Ishikawa (cell line): Measurements from ENCODE around the gene E2F1.
A peak's percentile ranks its signal among the peaks of the same experiment; 100 is the strongest.

Experiments used
- CEBPB ChIP-seq: IDR thresholded peaks from 2 replicates; pipeline ENCODE4 v1.6.1; 2012
- CREB1 ChIP-seq: IDR thresholded peaks from 2 replicates; pipeline ENCODE4 v1.6.1; 2012; ENCODE audit warnings: low read depth
- EGR1 ChIP-seq: IDR thresholded peaks from 2 replicates; pipeline ENCODE4 v1.6.1; 2012
- EP300 ChIP-seq: IDR thresholded peaks from 2 replicates; pipeline ENCODE4 v1.6.1; 2012; ENCODE audit warnings: borderline replicate concordance
- FOXM1 ChIP-seq: IDR thresholded peaks from 2 replicates; pipeline ENCODE4 v1.6.1; 2012; ENCODE audit warnings: low read depth, borderline replicate concordance
- NFIC ChIP-seq: IDR thresholded peaks from 2 replicates; pipeline ENCODE4 v1.6.1; 2012
- RAD21 ChIP-seq: IDR thresholded peaks from 2 replicates; pipeline ENCODE4 v1.6.1; 2012; ENCODE audit warnings: low read depth
- TAF1 ChIP-seq: IDR thresholded peaks from 2 replicates; pipeline ENCODE4 v1.6.1; 2012; ENCODE audit warnings: low read depth, mild to moderate bottlenecking
- TCF12 ChIP-seq: IDR thresholded peaks from 2 replicates; pipeline ENCODE4 v1.6.1; 2012; ENCODE audit warnings: low read depth
- TEAD4 ChIP-seq: IDR thresholded peaks from 2 replicates; pipeline ENCODE4 v1.6.1; 2012
- YY1 ChIP-seq: IDR thresholded peaks from 2 replicates; pipeline ENCODE4 v1.6.1; 2012; ENCODE audit warnings: low read depth
- ZBTB7A ChIP-seq: IDR thresholded peaks from 2 replicates; pipeline ENCODE4 v1.6.1; 2012; ENCODE audit warnings: low read depth
- TF ChIP-seq, protein P1 (sequence below): IDR thresholded peaks from 2 replicates; pipeline ENCODE4 v1.6.1; 2012
- TF ChIP-seq, protein P2 (sequence below): IDR thresholded peaks from 2 replicates; pipeline ENCODE4 v1.6.1; 2012
- TF ChIP-seq, protein P3 (sequence below): IDR thresholded peaks from 2 replicates; pipeline ENCODE4 v1.6.1; 2012; ENCODE audit warnings: low read depth, mild to moderate bottlenecking

The E2F1 gene

DNA sequence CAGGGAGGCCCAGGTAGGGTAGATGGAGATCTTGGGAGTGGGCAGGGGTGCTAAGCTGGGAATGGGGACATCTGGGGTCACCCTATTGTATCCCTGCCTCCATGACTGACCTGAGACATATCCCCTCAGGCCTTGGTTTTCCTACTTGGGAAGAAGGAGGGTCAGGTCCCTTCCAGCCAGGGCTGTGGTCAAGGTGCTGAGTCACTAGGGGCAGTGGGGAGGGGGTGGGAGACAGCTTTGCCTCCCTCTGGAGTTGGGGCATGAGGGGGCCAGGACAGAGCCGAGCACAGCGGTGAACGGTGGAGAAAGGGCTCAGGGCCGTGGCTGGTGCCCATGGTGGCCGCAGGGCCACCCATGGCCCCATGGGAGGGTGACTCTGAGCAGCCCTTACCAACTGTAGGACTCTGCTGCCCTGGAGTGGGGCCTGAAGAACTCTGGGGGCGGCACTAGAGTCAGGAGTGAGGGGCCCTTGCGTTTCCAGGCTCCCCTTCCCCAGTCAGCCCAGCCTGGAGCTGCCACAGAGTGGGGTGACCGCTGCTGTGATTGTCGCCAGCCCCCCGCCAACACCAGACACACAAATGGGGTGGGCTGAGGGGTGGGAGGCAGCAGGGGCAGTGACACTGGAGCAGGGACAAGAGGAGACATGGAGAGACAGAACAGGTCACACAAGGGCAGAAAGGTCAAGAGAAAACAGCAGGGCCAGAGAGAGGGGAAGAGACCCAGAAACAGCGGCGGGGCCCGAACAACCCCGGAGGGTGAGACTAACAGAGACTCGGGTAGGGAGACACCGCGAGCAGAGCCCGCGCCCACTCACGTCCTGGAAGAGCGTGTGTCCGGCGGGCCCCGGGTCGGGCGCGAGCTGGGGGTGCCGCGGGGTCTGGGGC lies 12.5 kb downstream of the E2F1 start:
- TF ChIP-seq EGR1: 0 out of 2 replicates have a peak, but pooled peaks have one; percentile 4
- TF ChIP-seq ZBTB7A: peak; percentile 41; the same call in 1 of the 2 replicates
- no peak for TF ChIP-seq NFIC

DNA sequence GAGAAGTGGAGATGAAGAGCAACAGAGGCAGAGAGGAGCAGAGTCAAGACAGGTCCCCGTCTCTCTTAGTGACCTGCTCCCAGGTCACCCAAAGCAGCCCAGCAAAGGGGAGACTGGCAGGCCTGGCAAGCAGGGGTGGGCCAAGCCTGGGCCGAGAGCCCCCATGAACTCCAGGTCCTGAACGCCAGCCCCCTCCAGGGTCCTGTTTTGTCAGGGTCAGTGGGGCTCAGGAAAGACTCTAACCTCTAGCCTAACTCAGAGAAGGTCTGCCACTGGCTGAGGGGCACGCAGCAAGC lies 13.1 kb downstream of the E2F1 start:
- no peak for TF ChIP-seq TCF12
- TF ChIP-seq, protein P1, sequence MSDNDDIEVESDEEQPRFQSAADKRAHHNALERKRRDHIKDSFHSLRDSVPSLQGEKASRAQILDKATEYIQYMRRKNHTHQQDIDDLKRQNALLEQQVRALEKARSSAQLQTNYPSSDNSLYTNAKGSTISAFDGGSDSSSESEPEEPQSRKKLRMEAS: no peak

DNA sequence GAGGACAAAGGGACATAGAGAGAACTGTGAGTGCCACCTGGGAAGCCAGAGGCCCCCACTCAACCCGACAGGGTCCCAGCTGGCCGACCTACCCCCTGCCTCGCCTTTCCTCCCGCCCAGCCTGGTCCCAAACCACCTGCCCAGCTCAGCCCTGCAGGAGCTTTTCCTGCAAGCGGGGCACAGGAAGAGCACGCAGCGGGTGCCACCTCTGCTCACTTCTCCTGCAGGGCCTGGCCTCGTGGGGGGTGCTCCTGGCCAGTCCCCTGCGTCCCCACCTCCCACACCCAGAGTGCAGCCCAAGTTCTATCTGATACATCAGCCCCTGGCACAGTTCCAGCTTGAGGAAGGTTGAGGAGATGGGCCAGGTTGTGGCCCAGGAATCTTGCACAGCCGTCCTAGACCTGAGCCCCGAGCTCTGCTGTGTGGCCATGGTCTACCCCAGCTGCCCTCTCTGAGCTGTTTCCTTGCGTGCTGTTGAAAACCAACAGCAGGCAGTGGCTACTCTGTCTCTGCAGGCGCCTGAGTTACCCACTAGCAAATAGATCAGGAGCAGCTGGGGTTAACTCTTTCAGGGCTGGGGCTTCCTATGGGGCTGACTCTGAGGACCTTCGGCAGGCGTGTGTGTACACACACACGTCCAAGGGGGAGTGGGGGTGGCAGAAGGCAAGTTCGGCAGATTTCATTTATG lies 13.6 kb downstream of the E2F1 start:
- no peak for TF ChIP-seq ZBTB7A
- TF ChIP-seq CEBPB: no peak
- TF ChIP-seq, protein P1: no peak
- TF ChIP-seq EP300: peak; percentile 77
- TF ChIP-seq, protein P2, sequence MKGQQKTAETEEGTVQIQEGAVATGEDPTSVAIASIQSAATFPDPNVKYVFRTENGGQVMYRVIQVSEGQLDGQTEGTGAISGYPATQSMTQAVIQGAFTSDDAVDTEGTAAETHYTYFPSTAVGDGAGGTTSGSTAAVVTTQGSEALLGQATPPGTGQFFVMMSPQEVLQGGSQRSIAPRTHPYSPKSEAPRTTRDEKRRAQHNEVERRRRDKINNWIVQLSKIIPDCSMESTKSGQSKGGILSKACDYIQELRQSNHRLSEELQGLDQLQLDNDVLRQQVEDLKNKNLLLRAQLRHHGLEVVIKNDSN: no peak
- no peak for TF ChIP-seq TAF1
- 0 out of 2 replicates have a peak, but pooled peaks have one; percentile 31 for TF ChIP-seq FOXM1
- TF ChIP-seq, protein P3, sequence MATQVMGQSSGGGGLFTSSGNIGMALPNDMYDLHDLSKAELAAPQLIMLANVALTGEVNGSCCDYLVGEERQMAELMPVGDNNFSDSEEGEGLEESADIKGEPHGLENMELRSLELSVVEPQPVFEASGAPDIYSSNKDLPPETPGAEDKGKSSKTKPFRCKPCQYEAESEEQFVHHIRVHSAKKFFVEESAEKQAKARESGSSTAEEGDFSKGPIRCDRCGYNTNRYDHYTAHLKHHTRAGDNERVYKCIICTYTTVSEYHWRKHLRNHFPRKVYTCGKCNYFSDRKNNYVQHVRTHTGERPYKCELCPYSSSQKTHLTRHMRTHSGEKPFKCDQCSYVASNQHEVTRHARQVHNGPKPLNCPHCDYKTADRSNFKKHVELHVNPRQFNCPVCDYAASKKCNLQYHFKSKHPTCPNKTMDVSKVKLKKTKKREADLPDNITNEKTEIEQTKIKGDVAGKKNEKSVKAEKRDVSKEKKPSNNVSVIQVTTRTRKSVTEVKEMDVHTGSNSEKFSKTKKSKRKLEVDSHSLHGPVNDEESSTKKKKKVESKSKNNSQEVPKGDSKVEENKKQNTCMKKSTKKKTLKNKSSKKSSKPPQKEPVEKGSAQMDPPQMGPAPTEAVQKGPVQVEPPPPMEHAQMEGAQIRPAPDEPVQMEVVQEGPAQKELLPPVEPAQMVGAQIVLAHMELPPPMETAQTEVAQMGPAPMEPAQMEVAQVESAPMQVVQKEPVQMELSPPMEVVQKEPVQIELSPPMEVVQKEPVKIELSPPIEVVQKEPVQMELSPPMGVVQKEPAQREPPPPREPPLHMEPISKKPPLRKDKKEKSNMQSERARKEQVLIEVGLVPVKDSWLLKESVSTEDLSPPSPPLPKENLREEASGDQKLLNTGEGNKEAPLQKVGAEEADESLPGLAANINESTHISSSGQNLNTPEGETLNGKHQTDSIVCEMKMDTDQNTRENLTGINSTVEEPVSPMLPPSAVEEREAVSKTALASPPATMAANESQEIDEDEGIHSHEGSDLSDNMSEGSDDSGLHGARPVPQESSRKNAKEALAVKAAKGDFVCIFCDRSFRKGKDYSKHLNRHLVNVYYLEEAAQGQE: no peak
- peak; percentile 90 for TF ChIP-seq TCF12
- TF ChIP-seq CREB1: no peak
- TF ChIP-seq EGR1: no peak
- no peak for TF ChIP-seq YY1
- peak; percentile 6; the same call in 1 of the 2 replicates for TF ChIP-seq RAD21
- TF ChIP-seq TEAD4: 0 out of 2 replicates have a peak, but pooled peaks have one; percentile 14
- peak; percentile 82 for TF ChIP-seq NFIC

DNA sequence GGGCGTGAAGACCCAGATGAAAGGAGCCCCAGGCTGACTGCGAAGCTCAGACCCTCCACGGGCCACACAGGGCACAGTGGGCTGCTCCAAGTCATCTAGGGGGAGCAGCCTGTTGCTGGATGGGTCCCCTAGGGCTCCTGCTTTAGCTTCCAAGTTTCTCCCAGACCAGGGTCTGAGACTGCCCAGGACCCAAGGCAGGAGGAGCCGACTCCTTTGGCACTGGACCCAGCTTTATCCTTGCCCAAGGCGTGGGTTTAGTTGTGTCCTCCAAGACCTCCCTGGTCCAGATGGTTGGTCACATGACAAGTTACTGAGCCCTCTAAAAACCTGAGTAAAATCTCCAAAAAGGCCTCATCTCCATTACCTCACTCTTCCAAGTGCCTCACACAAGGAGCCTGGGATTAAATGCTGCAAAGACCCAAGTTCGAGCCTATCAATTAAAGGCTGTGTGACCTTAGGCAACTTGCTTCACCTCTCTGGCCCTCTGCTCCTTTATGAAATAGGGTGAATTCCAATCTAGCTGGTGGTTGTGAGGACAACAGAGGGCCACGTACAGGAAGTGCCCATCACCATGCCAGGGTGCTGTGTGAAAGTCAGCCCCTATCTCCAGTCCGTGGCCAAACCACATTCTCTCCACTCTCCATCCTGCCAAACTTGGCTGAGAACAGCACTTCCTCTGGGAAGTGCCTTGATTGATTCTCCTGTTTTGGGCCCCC lies 14.5 kb downstream of the E2F1 start:
- TF ChIP-seq EP300: no peak
- TF ChIP-seq, protein P1: no peak
- TF ChIP-seq EGR1: no peak
- TF ChIP-seq YY1: no peak
- TF ChIP-seq, protein P2: 0 out of 2 replicates have a peak, but pooled peaks have one; percentile 8

DNA sequence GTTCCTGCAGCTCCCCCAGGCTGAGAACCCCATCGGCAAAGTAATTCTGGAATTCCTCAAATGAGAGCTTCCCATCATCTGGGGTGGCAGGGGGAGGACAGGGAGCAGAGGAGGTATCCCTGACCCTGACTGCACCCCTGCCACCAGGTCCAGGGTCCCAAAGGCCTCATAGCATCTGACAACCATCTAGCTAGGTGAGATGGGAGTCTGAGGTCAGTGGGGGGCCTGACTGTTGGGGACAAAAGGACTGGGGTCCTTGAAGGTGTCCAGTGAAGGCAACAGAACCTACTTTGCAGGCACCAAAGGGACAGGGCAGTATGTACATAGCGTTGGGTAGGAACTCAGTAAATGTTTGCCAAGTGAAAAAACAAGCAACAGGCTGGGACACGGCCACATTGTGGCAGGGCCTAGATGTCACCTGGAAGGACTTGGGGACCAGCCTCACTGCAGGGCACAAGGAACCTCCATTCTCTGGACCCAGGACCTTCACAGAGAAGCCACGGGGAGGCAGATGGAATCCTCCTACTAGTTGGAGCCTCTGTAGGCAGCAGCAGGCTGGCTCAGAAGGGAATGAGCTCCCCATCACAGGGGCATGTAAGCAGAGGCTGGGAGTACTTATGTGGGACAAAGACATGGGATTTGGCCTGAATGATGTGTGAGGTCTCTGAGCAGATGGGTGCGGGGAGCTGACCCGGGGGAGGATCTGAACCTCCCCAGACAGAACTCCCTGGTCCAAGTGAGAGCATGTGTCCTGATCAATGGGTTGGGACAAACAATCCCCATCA lies 15.3 kb downstream of the E2F1 start:
- no peak for TF ChIP-seq TCF12
- TF ChIP-seq, protein P2: no peak
- no peak for TF ChIP-seq YY1
- TF ChIP-seq EGR1: no peak
- no peak for TF ChIP-seq TEAD4
- TF ChIP-seq, protein P3: no peak
- no peak for TF ChIP-seq EP300
- TF ChIP-seq, protein P1: no peak
- TF ChIP-seq CEBPB: no peak
- TF ChIP-seq CREB1: no peak
- no peak for TF ChIP-seq FOXM1
- TF ChIP-seq ZBTB7A: no peak
- TF ChIP-seq RAD21: no peak
